GM12878 (cell line): ENCODE results near the gene LCLAT1. TPM values are rescaled to one million over a fixed set of nuclear protein-coding genes. Genes with fewer than 3 reads are reported as not detected.

Experiments
- ATAC-seq: fragments of 200-7000 bp; cut with Tn5 transposase; 3 replicates; pipeline ENCODE4 v1.9.1; 2020; ENCODE audit warnings: mild to moderate bottlenecking, moderate library complexity
- BruUV-seq: library from RNA; stranded (reverse); fragments of 400-500 nt; replicated peaks from 2 replicates; lab custom pipeline; 2021; lab: Mats Ljungman, UMichigan
- CTCF ChIA-PET: fragments of 300-600 bp; sonication (Branson Sonifier 250); formaldehyde crosslinking; extraction: SDS; loops from one replicate; lab custom pipeline; 2021; ENCODE audit warnings: inconsistent platforms; lab: Yijun Ruan, JAX
- POLR2A ChIA-PET: fragments of 350-600 bp; formaldehyde crosslinking; extraction: SDS; loops from one replicate; lab custom pipeline; 2021; ENCODE audit warnings: inconsistent platforms; lab: Charles Lee
- RAD21 ChIA-PET: fragments of 300-600 bp; sonication (Branson Sonifier 250); formaldehyde crosslinking; loops from one replicate; lab custom pipeline; 2023; ENCODE audit warnings: antibody characterized with exemption; ENCODE audit not compliant: unreplicated experiment; lab: Charles Lee
- SMC1A ChIA-PET: fragments of 300-600 bp; sonication (Branson Sonifier 250); formaldehyde crosslinking; loops from one replicate; lab custom pipeline; 2023; ENCODE audit not compliant: unreplicated experiment, uncharacterized antibody; lab: Charles Lee
- DNase-seq: peaks from one replicate; pipeline ENCODE4 v3.0.0-alpha.2; 2011; ENCODE audit warnings: low read depth, low spot score
- FAIRE-seq: peaks from 3 replicates; lab custom pipeline; 2011; peaks lifted over from hg19 to GRCh38; lab: Jason Lieb, UNC
- H2AFZ ChIP-seq: 2 replicates; pipeline ENCODE4 v1.6.0; 2011; ENCODE audit warnings: low read depth, low read length, control low read depth; ENCODE audit not compliant: control insufficient read depth
- H3K27ac ChIP-seq: 2 replicates; pipeline ENCODE4 v1.5.1; 2011; ENCODE audit warnings: control low read depth; ENCODE audit not compliant: control insufficient read depth, insufficient read depth
- H3K27me3 ChIP-seq, 2 experiments: replicated peaks in 1 of 2; 2 replicates each; pipeline versions ENCODE4 v1.6.0 to v1.6.1; 2011; ENCODE audit warnings: low read length in 1 of 2; ENCODE audit not compliant: control insufficient read depth in 2 of 2, insufficient read depth in 2 of 2
- H3K36me3 ChIP-seq, 2 experiments: 2 replicates each; pipeline ENCODE4 v1.5.1; 2011; ENCODE audit warnings: low read length in 1 of 2; ENCODE audit not compliant: control insufficient read depth in 2 of 2, insufficient read depth in 2 of 2
- H3K4me1 ChIP-seq: 2 replicates; pipeline ENCODE4 v1.6.1; 2011; ENCODE audit warnings: mild to moderate bottlenecking, low read length, moderate library complexity, mixed read lengths; ENCODE audit not compliant: control insufficient read depth, insufficient read depth
- H3K4me2 ChIP-seq: 2 replicates; pipeline ENCODE4 v1.6.0; 2011; ENCODE audit warnings: control low read depth; ENCODE audit not compliant: control insufficient read depth, insufficient read depth
- H3K4me3 ChIP-seq: fragments of 200-600 bp; sonication (generic); 2 replicates; pipeline ENCODE4 v1.5.1; 2016
- H3K79me2 ChIP-seq: 2 replicates; pipeline ENCODE4 v1.6.0; 2011; ENCODE audit warnings: low read length; ENCODE audit not compliant: control insufficient read depth, insufficient read depth
- H3K9ac ChIP-seq: 2 replicates; pipeline ENCODE4 v1.8.0; 2011; ENCODE audit warnings: low read length, control low read depth, mixed read lengths; ENCODE audit not compliant: control insufficient read depth, insufficient read depth
- H3K9me3 ChIP-seq: replicated peaks from 3 replicates; pipeline ENCODE4 v1.5.1; 2011; ENCODE audit warnings: mild to moderate bottlenecking, low read length; ENCODE audit not compliant: control insufficient read depth, insufficient read depth
- H4K20me1 ChIP-seq: 2 replicates; pipeline ENCODE4 v1.6.0; 2011; ENCODE audit not compliant: control insufficient read depth, insufficient read depth
- BHLHE40 ChIP-seq, 2 experiments: fragments of 450-650 bp in 1 of 2; IDR thresholded peaks; 2 replicates each; pipeline ENCODE4 v1.6.1; 2011 to 2017; ENCODE audit warnings: low read depth in 2 of 2, borderline replicate concordance in 1 of 2, improper control_type of control experiment in 1 of 2, low read length in 1 of 2, mild to moderate bottlenecking in 1 of 2
- CHD1 ChIP-seq: IDR thresholded peaks from 2 replicates; pipeline ENCODE4 v1.6.1; 2012; ENCODE audit warnings: low read depth, low read length, improper control_type of control experiment
- CHD4 ChIP-seq: fragments of 200-600 bp; sonication (generic); IDR thresholded peaks from 2 replicates; pipeline ENCODE4 v1.6.1; 2016; ENCODE audit warnings: mild to moderate bottlenecking
- CTCF ChIP-seq, 3 experiments: IDR thresholded peaks in 2 of 3; conservative IDR thresholded peaks in 1 of 3; 2 replicates each; pipeline ENCODE4 v1.5.1; 2011; ENCODE audit warnings: low read depth in 3 of 3, low read length in 3 of 3, mild to moderate bottlenecking in 3 of 3, control low read depth in 2 of 3, moderate library complexity in 2 of 3, inconsistent platforms in 1 of 3, mixed read lengths in 1 of 3; ENCODE audit not compliant: control insufficient read depth in 2 of 3, insufficient read depth in 1 of 3; ENCODE audit errors: extremely low read depth in 1 of 3
- CUX1 ChIP-seq: IDR thresholded peaks from 2 replicates; pipeline ENCODE4 v1.6.1; 2012; ENCODE audit warnings: improper control_type of control experiment, low read depth, low read length; ENCODE audit not compliant: insufficient replicate concordance
- IKZF2 ChIP-seq, 2 experiments: fragments of 450-650 bp; IDR thresholded peaks; 2 replicates each; pipeline ENCODE4 v1.6.1; 2017; ENCODE audit warnings: mild to moderate bottlenecking in 2 of 2, moderate library complexity in 2 of 2
- JUNB ChIP-seq: IDR thresholded peaks from 2 replicates; pipeline ENCODE4 v1.6.1; 2016; ENCODE audit warnings: antibody characterized with exemption, mild to moderate bottlenecking
- KAT2A ChIP-seq: conservative IDR thresholded peaks from 2 replicates; pipeline ENCODE4 v1.6.1; 2011; ENCODE audit warnings: low read depth, low read length; ENCODE audit not compliant: control insufficient read depth
- LARP7 ChIP-seq: fragments of 450-650 bp; IDR thresholded peaks from 2 replicates; pipeline ENCODE4 v1.6.1; 2017; ENCODE audit warnings: mild to moderate bottlenecking
- MTA2 ChIP-seq: fragments of 450-650 bp; IDR thresholded peaks from 2 replicates; pipeline ENCODE4 v1.6.1; 2016; ENCODE audit warnings: low read depth, mild to moderate bottlenecking, moderate library complexity
- PML ChIP-seq: IDR thresholded peaks from 2 replicates; pipeline ENCODE4 v1.6.1; 2012; ENCODE audit warnings: low read length, inconsistent platforms
- POU2F2 ChIP-seq: IDR thresholded peaks from 3 replicates; pipeline ENCODE4 v1.6.1; 2011; ENCODE audit warnings: low read depth, mild to moderate bottlenecking, low read length, borderline replicate concordance
- RBBP5 ChIP-seq: fragments of 200-600 bp; sonication (generic); conservative IDR thresholded peaks from 2 replicates; pipeline ENCODE4 v1.6.1; 2016
- SP1 ChIP-seq: IDR thresholded peaks from one replicate; pipeline ENCODE4 v1.6.1; 2011; ENCODE audit warnings: low read depth, low read length
- SRF ChIP-seq, 2 experiments: IDR thresholded peaks; 2 replicates each; pipeline ENCODE4 v1.6.1; 2011; ENCODE audit warnings: low read depth in 2 of 2, low read length in 2 of 2, mild to moderate bottlenecking in 1 of 2, moderate library complexity in 1 of 2
- USF2 ChIP-seq: IDR thresholded peaks from 2 replicates; pipeline ENCODE4 v1.6.1; 2011; ENCODE audit warnings: low read depth, low read length, improper control_type of control experiment, borderline replicate concordance
- YBX1 ChIP-seq: fragments of 450-650 bp; IDR thresholded peaks from 2 replicates; pipeline ENCODE4 v1.6.1; 2016; ENCODE audit warnings: antibody characterized with exemption
- WGBS: methylation state at CpG from one replicate; pipeline ENCODE4 v1.1.6; 2016; ENCODE audit warnings: low lambda C conversion rate; ENCODE audit not compliant: insufficient replicate concordance, insufficient coverage; ENCODE audit errors: missing lambda C conversion rate; 5-methylcytosine and 5-hydroxymethylcytosine counted together
- in situ Hi-C: fragments of 300-500 bp; cut with MboI; formaldehyde crosslinking; loops from 9 replicates; pipeline ENCODE4 v1.14.3; 2018; ENCODE audit warnings: mixed read lengths
- intact Hi-C: fragments of 100-400 bp; cut with micrococcal nuclease; formaldehyde crosslinking; loops from one replicate; pipeline ENCODE4 v1.14.2; 2022; ENCODE audit not compliant: unreplicated experiment
- polyA plus RNA-seq, 11 experiments: library from polyadenylated mRNA; depleted of rRNA in 4 of 11; unstranded in 6 of 11; stranded (reverse) in 5 of 11; fragments of >200 nt; fragmentation: Nextera tagmentation in 4 of 11; fragmentation: Illumina TruSeq in 1 of 11; extraction: Ambion mirVana in 4 of 11; extraction: Trizol in 1 of 11; gene quantifications; 1 replicate in 1 of 11; 2 replicates in 10 of 11; pipeline versions ENCODE4 v1.2.1 to v1.2.3, GENCODE V29; 2011 to 2016; ENCODE audit warnings: inconsistent platforms in 2 of 11, missing spikeins in 2 of 11, low read depth in 1 of 11
- total RNA-seq, 4 experiments: library from RNA; depleted of rRNA in 3 of 4; stranded (reverse); fragments of >200 nt in 3 of 4; fragmentation: Illumina TruSeq in 1 of 4; extraction: Trizol in 1 of 4; gene quantifications; 2 replicates each; pipeline versions ENCODE4 v1.2.1 to v1.2.3, GENCODE V29; 2013 to 2021

The LCLAT1 gene
- total and polyA plus RNA-seq, 10 of the 15 experiments (the other 5 are each of a cell fraction or from before 2014, with no cell fraction given) = 8.1 to 33.0 (median 15.9) TPM

- Histone ChIP-seq H3K36me3 (no peaks in the 10 kb centered on the region), H3K9me3 (no peaks in the 10 kb centered on the region), H3K27me3 (no peaks in the 10 kb centered on the region), H3K4me3 (no peak overlapping the region), H4K20me1 (no peaks in the 10 kb centered on the region), H3K4me2 (no peak overlapping the region), H2AFZ (no peak overlapping the region; the same call in 1 of the 2 replicates), H3K4me1 (no peaks in the 10 kb centered on the region; the same call in 1 of the 2 replicates), H3K9ac (no peak overlapping the region), H3K79me2 (peaks cover 25% of the 10 kb centered on the region), H3K27ac (no peak overlapping the region)
- no peak for FAIRE-seq
- no peak for DNase-seq
- no peak for ATAC-seq
- intact Hi-C loops = loop anchor here (5.0 kb wide), 2 partner anchors 108 to 238 kb away; no protein-coding TSS in a partner anchor
- SMC1A ChIA-PET = interaction anchor here (0.8 to 4.2 kb wide), 9 partner anchors 8 to 237 kb away, joined by 3 to 26 read pairs (median 4); no protein-coding TSS in a partner anchor
- CTCF ChIA-PET = interaction anchor here (1.4 to 1.9 kb wide), 3 partner anchors 9 to 281 kb away, joined by 3 to 8 read pairs (median 4); no protein-coding TSS in a partner anchor
- RAD21 ChIA-PET = interaction anchor here (0.7 to 4.3 kb wide), 3 partner anchors 109 to 220 kb away, joined by 3 to 20 read pairs (median 3); no protein-coding TSS in a partner anchor
- 67% methylated on average over 6 of the region's 6 CpGs for WGBS
- in situ Hi-C loops = loop anchor here (5.0 kb wide), 1 partner anchor 262 kb away; no protein-coding TSS in a partner anchor
- BruUV-seq = no TSS peak
- POLR2A ChIA-PET = interaction anchor here (0.5 to 0.9 kb wide), 2 partner anchors 13 to 14 kb away, joined by 3 read pairs; no protein-coding TSS in a partner anchor
- TF ChIP-seq CUX1 = no peak
- TF ChIP-seq BHLHE40 (IDR thresholded peaks at IDR 0.05; ENCODE audit: borderline replicate concordance in 1 of 2, low read depth in 2 of 2, low read length in 1 of 2) = no peak
- TF ChIP-seq CHD1 = no peak
- no peak for TF ChIP-seq PML
- TF ChIP-seq JUNB = no peak
- TF ChIP-seq CHD4 = no peak
- TF ChIP-seq POU2F2 = no peak
- TF ChIP-seq CTCF (IDR thresholded peaks at IDR 0.05 in 2 of 3, conservative IDR thresholded peaks at IDR 0.05 in 1 of 3; ENCODE audit: control insufficient read depth in 2 of 3, extremely low read depth in 1 of 3, insufficient read depth in 1 of 3, low read depth in 3 of 3, low read length in 3 of 3) = no peak
- no peak for TF ChIP-seq SP1
- TF ChIP-seq LARP7 = no peak
- no peak for TF ChIP-seq YBX1
- no peak for TF ChIP-seq KAT2A
- no peak for TF ChIP-seq SRF (IDR thresholded peaks at IDR 0.05; ENCODE audit: low read depth in 2 of 2, low read length in 2 of 2)
- TF ChIP-seq RBBP5 = no peak
- TF ChIP-seq IKZF2 (IDR thresholded peaks at IDR 0.05) = no peak
- TF ChIP-seq USF2 = no peak
- no peak for TF ChIP-seq MTA2
Observed at GRCh38 chr2:30445266-30445821, 1.7 kb upstream of the LCLAT1 start.
